ENCODE data around the gene EDDM13. TPM values are rescaled to one million over a fixed set of nuclear protein-coding genes. Genes with fewer than 3 reads are reported as not detected.

The EDDM13 gene
- total RNA-seq, 4 donors from 2014 or later, result 1.8 to 7.0 (median 5.7) TPM; not detected in 1

- TF ChIP-seq POLR2A (IDR thresholded peaks at IDR 0.05) (no peak), CTCF (IDR thresholded peaks at IDR 0.05) (no peak)
- 86 to 87% methylated on average over 2 of the region's 2 CpGs for WGBS, 2 donors
- H3K4me3 ChIP-seq (ENCODE audit: low read depth, poor library complexity, severe bottlenecking), result no peak overlapping the region
- no peak for DNase-seq (ENCODE audit: low spot score in 2 of 2)
- intact Hi-C loops (cut with DNase I; ENCODE audit: low total_unique reads), result no loop called here
These were observed 84.4 kb downstream of the EDDM13 start for GRCh38 chr19:56356944-56357343.

Other genes with a start within 250 kb of the EDDM13 start
- gene ZNF787, start 151.5 kb upstream of the EDDM13 start, total RNA-seq, result 10 to 100 TPM; 11.6 to 21.5 (median 19.9) TPM
- 10 to 100 TPM; 22.1 to 39.5 (median 30.6) TPM for gene ZNF444, start 131.5 kb upstream of the EDDM13 start, total RNA-seq
- not detected for gene GALP, start 96.7 kb upstream of the EDDM13 start, total RNA-seq
- not detected for gene ZSCAN5B, start 75.0 kb upstream of the EDDM13 start, total RNA-seq
- not detected for gene ZSCAN5C, start 70.5 kb upstream of the EDDM13 start, total RNA-seq
- 1 to 10 TPM; 2.4 to 7.6 (median 4.9) TPM for gene ZSCAN5A, start 42.1 kb downstream of the EDDM13 start, total RNA-seq
- gene ZNF582, start 120.8 kb downstream of the EDDM13 start, total RNA-seq, result 1 to 10 TPM; 2.9 to 5.4 (median 4.3) TPM
- 1 to 10 TPM; 2.1 to 3.8 (median 2.6) TPM for gene ZNF583, start 131.6 kb downstream of the EDDM13 start, total RNA-seq
- gene ZNF667, start 204.6 kb downstream of the EDDM13 start, total RNA-seq, result 1 to 10 TPM; 2.0 to 3.3 (median 3.0) TPM
- gene ZNF471, start 235.1 kb downstream of the EDDM13 start, total RNA-seq, result 1 to 10 TPM; 1.5 to 3.2 (median 2.7) TPM

Measured in lower leg skin (tissue), 4 donors.